A673 (cell line): ENCODE results near the gene CHRNA3.

ENCODE experiments used
- EZH2 ChIP-seq: fragments of 200-600 bp; sonication (generic); IDR thresholded peaks from 2 replicates; pipeline ENCODE4 v1.6.1; 2017; ENCODE audit warnings: borderline replicate concordance, low read depth, mild to moderate bottlenecking, mixed read lengths, antibody characterized with exemption, low read length; ENCODE audit not compliant: poor library complexity, severe bottlenecking
- TF ChIP-seq, protein P1 (sequence below): fragments of 300-800, 200-600 bp; sonication (generic); conservative IDR thresholded peaks from 2 replicates; pipeline ENCODE4 v1.5.1; 2017; ENCODE audit warnings: low read depth, mild to moderate bottlenecking, antibody characterized with exemption, low read length, moderate library complexity, mixed read lengths

GRCh38 chr15:78618490-78618934 is 2.3 kb downstream of the CHRNA3 start:
- TF ChIP-seq EZH2, result no peak
- TF ChIP-seq, protein P1, sequence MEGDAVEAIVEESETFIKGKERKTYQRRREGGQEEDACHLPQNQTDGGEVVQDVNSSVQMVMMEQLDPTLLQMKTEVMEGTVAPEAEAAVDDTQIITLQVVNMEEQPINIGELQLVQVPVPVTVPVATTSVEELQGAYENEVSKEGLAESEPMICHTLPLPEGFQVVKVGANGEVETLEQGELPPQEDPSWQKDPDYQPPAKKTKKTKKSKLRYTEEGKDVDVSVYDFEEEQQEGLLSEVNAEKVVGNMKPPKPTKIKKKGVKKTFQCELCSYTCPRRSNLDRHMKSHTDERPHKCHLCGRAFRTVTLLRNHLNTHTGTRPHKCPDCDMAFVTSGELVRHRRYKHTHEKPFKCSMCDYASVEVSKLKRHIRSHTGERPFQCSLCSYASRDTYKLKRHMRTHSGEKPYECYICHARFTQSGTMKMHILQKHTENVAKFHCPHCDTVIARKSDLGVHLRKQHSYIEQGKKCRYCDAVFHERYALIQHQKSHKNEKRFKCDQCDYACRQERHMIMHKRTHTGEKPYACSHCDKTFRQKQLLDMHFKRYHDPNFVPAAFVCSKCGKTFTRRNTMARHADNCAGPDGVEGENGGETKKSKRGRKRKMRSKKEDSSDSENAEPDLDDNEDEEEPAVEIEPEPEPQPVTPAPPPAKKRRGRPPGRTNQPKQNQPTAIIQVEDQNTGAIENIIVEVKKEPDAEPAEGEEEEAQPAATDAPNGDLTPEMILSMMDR, result peak; percentile 85
